K562 (cell line): ENCODE data around the gene PSMC2. TPM values are rescaled to one million over a fixed set of nuclear protein-coding genes. Genes with fewer than 3 reads are reported as not detected.

Source experiments
- CHAMP1 ChIP-seq: fragments of 450-650 bp; IDR thresholded peaks from 2 replicates; pipeline ENCODE4 v1.6.1; 2016; ENCODE audit warnings: mild to moderate bottlenecking
- HES1 ChIP-seq: fragments of 450-650 bp; IDR thresholded peaks from 2 replicates; pipeline ENCODE4 v1.6.1; 2016; ENCODE audit warnings: low read depth, mild to moderate bottlenecking, moderate library complexity
- JUND ChIP-seq, 2 experiments: IDR thresholded peaks; 2 replicates in 1 of 2; 3 replicates in 1 of 2; pipeline ENCODE4 v1.6.1; 2011; ENCODE audit warnings: borderline replicate concordance in 2 of 2, low read depth in 2 of 2, low read length in 2 of 2, improper control_type of control experiment in 1 of 2, missing biosample characterization in 1 of 2, missing genetic modification characterization in 1 of 2, missing genetic modification reagents in 1 of 2
- LEF1 ChIP-seq: fragments of 450-650 bp; IDR thresholded peaks from 2 replicates; pipeline ENCODE4 v1.6.1; 2016; ENCODE audit warnings: mild to moderate bottlenecking
- POLR3G ChIP-seq: IDR thresholded peaks from 2 replicates; pipeline ENCODE4 v1.6.1; 2011; ENCODE audit not compliant: insufficient read length, insufficient replicate concordance; ENCODE audit errors: extremely low read depth
- RBM14 ChIP-seq: fragments of 200-400 bp; formaldehyde crosslinking; IDR thresholded peaks from 2 replicates; pipeline ENCODE4 v1.6.1; 2018; ENCODE audit warnings: low read depth, mild to moderate bottlenecking, low read length, moderate library complexity, borderline replicate concordance; ENCODE audit not compliant: insufficient read depth
- STAG1 ChIP-seq: sonication (generic); formaldehyde crosslinking; IDR thresholded peaks from 2 replicates; pipeline ENCODE4 v1.5.0; 2020; ENCODE audit warnings: missing genetic modification reagents, borderline replicate concordance
- TAF1 ChIP-seq: IDR thresholded peaks from 2 replicates; pipeline ENCODE4 v1.6.1; 2011; ENCODE audit warnings: mild to moderate bottlenecking, low read length, moderate library complexity; ENCODE audit not compliant: insufficient read depth, control insufficient read depth, severe bottlenecking; ENCODE audit errors: extremely low read depth
- TBP ChIP-seq: optimal IDR thresholded peaks from 2 replicates; pipeline ENCODE3; 2011; ENCODE audit warnings: low read depth, low read length, improper control_type of control experiment
- ZNF197 ChIP-seq: fragments of 200-800 bp; sonication (Bioruptor generic); IDR thresholded peaks from 2 replicates; pipeline ENCODE4 v1.6.1; 2016; ENCODE audit warnings: low read depth, missing genetic modification characterization, missing compliant biosample characterization
- polyA plus RNA-seq, 8 experiments: library from polyadenylated mRNA; depleted of rRNA in 4 of 8; stranded (reverse) in 5 of 8; unstranded in 3 of 8; fragments of >200 nt; fragmentation: Nextera tagmentation in 2 of 8; fragmentation: Illumina TruSeq in 1 of 8; extraction: Ambion mirVana in 2 of 8; extraction: Trizol in 1 of 8; gene quantifications; 2 replicates each; pipeline versions ENCODE4 v1.2.1 to v1.2.3, GENCODE V29; 2011 to 2014; ENCODE audit warnings: inconsistent platforms in 1 of 8, missing spikeins in 1 of 8
- total RNA-seq, 7 experiments: library from RNA; depleted of rRNA in 6 of 7; stranded (reverse); fragments of >200 nt in 6 of 7; fragmentation: Illumina TruSeq in 2 of 7; extraction: Trizol in 2 of 7; gene quantifications; 2 replicates each; pipeline versions ENCODE4 v1.2.1 to v1.2.3, GENCODE V29; 2011 to 2021; ENCODE audit warnings: low replicate concordance in 1 of 7
- TF ChIP-seq, protein P1 (sequence below), 2 experiments: fragments of 450-650 bp; IDR thresholded peaks; 2 replicates each; pipeline ENCODE4 v1.6.1; 2018; ENCODE audit warnings: mild to moderate bottlenecking in 2 of 2, low read depth in 1 of 2; ENCODE audit not compliant: partially characterized antibody in 2 of 2
- TF ChIP-seq, protein P2 (sequence below), 3 experiments: IDR thresholded peaks in 2 of 3; conservative IDR thresholded peaks in 1 of 3; 2 replicates each; pipeline ENCODE4 v1.5.1; 2011 to 2012; ENCODE audit warnings: low read length in 3 of 3, mild to moderate bottlenecking in 3 of 3, control low read depth in 2 of 3, improper control_type of control experiment in 1 of 3, inconsistent platforms in 1 of 3, low read depth in 1 of 3, mixed read lengths in 1 of 3, moderate library complexity in 1 of 3; ENCODE audit not compliant: insufficient read depth in 2 of 3
- TF ChIP-seq, protein P3 (sequence below), 2 experiments: IDR thresholded peaks; 2 replicates each; pipeline ENCODE4 v1.6.1; 2011; ENCODE audit warnings: borderline replicate concordance in 1 of 2, control low read depth in 1 of 2, low read depth in 1 of 2, low read length in 1 of 2, mild to moderate bottlenecking in 1 of 2, mixed read lengths in 1 of 2, moderate library complexity in 1 of 2; ENCODE audit not compliant: insufficient read depth in 1 of 2, insufficient read length in 1 of 2, poor library complexity in 1 of 2, severe bottlenecking in 1 of 2; ENCODE audit errors: extremely low read depth in 1 of 2

PSMC2 gene
- total and polyA plus RNA-seq, 9 of the 15 experiments (the other 6 are each of a cell fraction or from before 2014, with no cell fraction given): 316 to 1,105 (median 511) TPM

- TF ChIP-seq, protein P1, sequence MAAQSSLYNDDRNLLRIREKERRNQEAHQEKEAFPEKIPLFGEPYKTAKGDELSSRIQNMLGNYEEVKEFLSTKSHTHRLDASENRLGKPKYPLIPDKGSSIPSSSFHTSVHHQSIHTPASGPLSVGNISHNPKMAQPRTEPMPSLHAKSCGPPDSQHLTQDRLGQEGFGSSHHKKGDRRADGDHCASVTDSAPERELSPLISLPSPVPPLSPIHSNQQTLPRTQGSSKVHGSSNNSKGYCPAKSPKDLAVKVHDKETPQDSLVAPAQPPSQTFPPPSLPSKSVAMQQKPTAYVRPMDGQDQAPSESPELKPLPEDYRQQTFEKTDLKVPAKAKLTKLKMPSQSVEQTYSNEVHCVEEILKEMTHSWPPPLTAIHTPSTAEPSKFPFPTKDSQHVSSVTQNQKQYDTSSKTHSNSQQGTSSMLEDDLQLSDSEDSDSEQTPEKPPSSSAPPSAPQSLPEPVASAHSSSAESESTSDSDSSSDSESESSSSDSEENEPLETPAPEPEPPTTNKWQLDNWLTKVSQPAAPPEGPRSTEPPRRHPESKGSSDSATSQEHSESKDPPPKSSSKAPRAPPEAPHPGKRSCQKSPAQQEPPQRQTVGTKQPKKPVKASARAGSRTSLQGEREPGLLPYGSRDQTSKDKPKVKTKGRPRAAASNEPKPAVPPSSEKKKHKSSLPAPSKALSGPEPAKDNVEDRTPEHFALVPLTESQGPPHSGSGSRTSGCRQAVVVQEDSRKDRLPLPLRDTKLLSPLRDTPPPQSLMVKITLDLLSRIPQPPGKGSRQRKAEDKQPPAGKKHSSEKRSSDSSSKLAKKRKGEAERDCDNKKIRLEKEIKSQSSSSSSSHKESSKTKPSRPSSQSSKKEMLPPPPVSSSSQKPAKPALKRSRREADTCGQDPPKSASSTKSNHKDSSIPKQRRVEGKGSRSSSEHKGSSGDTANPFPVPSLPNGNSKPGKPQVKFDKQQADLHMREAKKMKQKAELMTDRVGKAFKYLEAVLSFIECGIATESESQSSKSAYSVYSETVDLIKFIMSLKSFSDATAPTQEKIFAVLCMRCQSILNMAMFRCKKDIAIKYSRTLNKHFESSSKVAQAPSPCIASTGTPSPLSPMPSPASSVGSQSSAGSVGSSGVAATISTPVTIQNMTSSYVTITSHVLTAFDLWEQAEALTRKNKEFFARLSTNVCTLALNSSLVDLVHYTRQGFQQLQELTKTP (IDR thresholded peaks at IDR 0.05; ENCODE audit: low read depth in 1 of 2, partially characterized antibody in 2 of 2): peak; percentile 45 to 59
- peak; percentile 97 for TF ChIP-seq TAF1
- no peak for TF ChIP-seq STAG1 (CRISPR knock-in tag)
- TF ChIP-seq TBP: peak; percentile 89
- no peak for TF ChIP-seq POLR3G
- 0 out of 2 replicates have a peak, but pooled peaks have one; percentile 37 for TF ChIP-seq CHAMP1
- TF ChIP-seq JUND (IDR thresholded peaks at IDR 0.05; ENCODE audit: borderline replicate concordance, low read depth, low read length): peak; percentile 74
- TF ChIP-seq JUND (tag; IDR thresholded peaks at IDR 0.05; ENCODE audit: borderline replicate concordance, low read depth, low read length): peak; percentile 57; the same call in 1 of the 3 replicates
- TF ChIP-seq, protein P2, sequence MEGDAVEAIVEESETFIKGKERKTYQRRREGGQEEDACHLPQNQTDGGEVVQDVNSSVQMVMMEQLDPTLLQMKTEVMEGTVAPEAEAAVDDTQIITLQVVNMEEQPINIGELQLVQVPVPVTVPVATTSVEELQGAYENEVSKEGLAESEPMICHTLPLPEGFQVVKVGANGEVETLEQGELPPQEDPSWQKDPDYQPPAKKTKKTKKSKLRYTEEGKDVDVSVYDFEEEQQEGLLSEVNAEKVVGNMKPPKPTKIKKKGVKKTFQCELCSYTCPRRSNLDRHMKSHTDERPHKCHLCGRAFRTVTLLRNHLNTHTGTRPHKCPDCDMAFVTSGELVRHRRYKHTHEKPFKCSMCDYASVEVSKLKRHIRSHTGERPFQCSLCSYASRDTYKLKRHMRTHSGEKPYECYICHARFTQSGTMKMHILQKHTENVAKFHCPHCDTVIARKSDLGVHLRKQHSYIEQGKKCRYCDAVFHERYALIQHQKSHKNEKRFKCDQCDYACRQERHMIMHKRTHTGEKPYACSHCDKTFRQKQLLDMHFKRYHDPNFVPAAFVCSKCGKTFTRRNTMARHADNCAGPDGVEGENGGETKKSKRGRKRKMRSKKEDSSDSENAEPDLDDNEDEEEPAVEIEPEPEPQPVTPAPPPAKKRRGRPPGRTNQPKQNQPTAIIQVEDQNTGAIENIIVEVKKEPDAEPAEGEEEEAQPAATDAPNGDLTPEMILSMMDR (IDR thresholded peaks at IDR 0.05 in 2 of 3, conservative IDR thresholded peaks at IDR 0.05 in 1 of 3; ENCODE audit: insufficient read depth in 2 of 3, low read depth in 1 of 3, low read length in 3 of 3): no peak
- TF ChIP-seq ZNF197 (CRISPR knock-in tag): no peak
- TF ChIP-seq, protein P3, sequence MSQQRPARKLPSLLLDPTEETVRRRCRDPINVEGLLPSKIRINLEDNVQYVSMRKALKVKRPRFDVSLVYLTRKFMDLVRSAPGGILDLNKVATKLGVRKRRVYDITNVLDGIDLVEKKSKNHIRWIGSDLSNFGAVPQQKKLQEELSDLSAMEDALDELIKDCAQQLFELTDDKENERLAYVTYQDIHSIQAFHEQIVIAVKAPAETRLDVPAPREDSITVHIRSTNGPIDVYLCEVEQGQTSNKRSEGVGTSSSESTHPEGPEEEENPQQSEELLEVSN (IDR thresholded peaks at IDR 0.05; ENCODE audit: borderline replicate concordance in 1 of 2, extremely low read depth in 1 of 2, insufficient read depth in 1 of 2, insufficient read length in 1 of 2, low read depth in 1 of 2, low read length in 1 of 2, poor library complexity in 1 of 2, severe bottlenecking in 1 of 2): peak in 1 of 2 experiments; percentile 21
- TF ChIP-seq HES1: no peak
- no peak for TF ChIP-seq RBM14
- TF ChIP-seq LEF1: 0 out of 2 replicates have a peak, but pooled peaks have one; percentile 52
Observed at GRCh38 chr7:103347507-103348267, at the start of gene PSMC2 (continued).
